Inferior parietal cortex (tissue), 1 donor: Measurements from ENCODE around the gene DCBLD1.

ENCODE experiments used
- DNase-seq: peaks from one replicate; pipeline ENCODE4 v3.0.0-alpha.2; 2016; ENCODE audit errors: extremely low spot score

DCBLD1 gene

GRCh38 chr6:117472667-117473066 is 9.8 kb upstream of the DCBLD1 start:
- no peak for DNase-seq

- DNase-seq, result no peak
Observed at GRCh38 chr6:117473401-117473800, 9.1 kb upstream of the DCBLD1 start.

DNA sequence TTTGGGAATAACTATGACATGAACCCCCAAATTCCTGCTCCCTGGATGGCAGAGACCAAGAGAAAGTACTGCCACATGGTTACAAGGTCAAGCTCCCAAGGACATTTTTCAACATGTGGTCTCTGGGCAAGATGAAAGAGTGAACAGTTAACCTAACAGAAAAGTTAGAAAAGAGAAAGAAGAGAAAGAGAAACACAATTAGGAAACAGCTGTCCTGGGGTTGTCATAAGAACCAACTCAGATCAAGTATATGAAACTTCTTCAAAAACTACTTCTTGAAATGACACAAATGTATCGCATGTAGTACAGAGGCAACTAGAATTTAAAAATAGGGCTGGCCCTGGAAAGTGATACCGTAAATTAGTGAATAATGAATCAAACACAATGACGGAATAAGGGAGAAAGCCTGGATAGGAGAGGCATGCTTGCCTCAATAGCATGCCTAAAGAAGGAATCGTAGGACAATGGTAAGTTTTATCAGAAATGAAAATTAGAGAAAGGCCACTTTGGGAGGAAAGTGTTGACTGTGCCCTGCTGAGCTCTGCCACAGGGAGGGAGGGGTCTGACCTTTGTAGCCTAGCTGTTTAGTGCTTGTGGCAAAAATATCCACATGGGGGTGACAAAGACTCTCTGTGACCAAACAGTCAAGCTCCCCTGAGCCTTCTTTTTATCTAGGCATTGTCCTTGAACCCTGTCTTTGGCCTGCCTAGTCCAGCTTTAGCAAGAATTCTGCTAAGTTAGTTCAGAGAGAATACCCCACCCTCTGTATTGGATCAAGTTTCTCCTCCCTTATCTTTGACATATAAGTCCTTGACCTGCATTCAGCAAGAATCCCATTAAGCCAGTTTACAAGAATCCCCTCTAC is 4.3 kb upstream of the DCBLD1 start:
- no peak for DNase-seq

DNA sequence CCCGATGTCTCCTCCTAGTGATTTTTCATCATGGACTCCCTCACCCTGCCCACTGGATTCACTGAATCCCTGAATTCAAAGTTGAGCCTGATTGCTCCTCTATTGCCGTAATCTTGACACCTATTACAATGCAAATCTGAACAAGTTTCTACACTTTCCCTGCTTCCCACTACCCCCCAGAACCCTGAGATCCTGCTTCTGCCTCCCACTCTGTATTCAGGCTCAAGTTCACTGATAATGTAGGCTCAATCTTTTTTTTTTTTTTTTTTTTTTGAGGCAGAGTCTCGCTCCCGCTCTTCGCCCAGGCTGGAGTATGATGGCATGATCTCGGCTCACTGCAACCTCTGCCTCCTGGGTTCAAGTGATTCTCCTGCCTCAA is 3.6 kb upstream of the DCBLD1 start:
- DNase-seq, result no peak

DNA sequence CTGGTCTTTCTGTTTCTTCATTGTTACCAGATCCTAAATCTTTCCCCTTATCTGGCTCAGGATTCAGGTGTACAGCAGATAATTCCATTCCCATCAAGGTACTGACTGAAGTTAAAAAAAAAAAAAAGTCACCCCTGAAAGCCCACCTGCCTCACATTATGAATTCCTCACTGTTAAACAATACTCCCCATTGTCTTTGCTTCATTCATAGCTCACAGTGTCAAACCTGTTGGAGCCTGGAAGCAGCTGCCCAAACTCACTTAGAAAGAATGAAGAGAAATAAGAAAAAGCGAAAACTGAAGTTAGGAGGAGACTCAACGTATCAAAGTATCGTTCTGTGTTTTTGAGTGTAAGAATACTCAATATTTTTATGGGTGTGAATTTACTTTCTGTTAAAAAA is 1.8 kb upstream of the DCBLD1 start:
- no peak for DNase-seq

GRCh38 chr6:117481278-117481925 is 1.1 kb upstream of the DCBLD1 start:
- no peak for DNase-seq

DNA sequence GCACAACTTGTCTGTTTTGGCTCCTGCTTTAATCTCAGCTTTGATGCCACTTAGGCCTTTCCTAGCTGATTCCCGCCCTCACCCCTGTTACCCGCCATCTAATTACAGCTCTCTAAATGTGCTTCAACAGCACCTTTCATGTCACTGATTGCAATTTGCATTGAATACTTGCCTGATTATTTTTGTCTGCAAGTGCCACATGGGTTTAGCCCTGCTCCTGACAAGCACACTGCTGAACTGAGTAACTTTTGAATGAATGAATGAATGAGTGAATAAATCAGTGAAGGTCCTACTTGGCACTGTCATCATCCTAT is 591 bp upstream of the DCBLD1 start:
- DNase-seq, result no peak

DNA sequence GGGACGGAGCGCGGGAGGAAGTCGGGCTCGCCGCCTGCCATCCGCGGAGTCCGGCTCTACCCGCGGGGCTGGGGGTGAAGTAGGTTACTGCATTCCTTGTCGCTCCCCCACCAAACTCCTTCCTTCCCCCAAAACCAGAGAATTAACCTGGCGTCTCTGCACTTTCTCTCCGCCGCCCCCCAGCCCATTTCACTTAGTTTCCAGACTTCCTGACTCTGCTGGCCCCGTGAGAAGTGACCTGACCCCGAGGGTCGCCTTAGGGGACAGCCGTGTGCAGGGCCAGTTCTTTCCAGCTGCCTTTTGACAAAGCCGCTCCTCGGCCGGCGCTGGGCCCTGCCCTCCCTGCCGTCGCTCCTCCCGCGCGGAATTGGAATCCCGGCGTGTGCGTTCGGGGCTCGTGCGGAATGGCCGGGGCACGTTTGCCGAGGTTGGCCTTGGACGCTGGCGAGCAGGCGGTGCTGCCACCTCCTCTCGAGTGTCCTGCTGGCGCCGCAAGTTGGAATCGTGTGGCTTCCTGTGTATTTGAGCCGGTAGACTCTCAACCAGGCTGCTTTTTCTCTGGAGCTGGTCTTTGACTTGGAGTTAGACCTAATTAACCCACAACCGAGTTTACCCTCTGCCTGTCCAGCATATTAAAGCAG is 650 bp downstream of the DCBLD1 start:
- peak; percentile 36 for DNase-seq

DNA sequence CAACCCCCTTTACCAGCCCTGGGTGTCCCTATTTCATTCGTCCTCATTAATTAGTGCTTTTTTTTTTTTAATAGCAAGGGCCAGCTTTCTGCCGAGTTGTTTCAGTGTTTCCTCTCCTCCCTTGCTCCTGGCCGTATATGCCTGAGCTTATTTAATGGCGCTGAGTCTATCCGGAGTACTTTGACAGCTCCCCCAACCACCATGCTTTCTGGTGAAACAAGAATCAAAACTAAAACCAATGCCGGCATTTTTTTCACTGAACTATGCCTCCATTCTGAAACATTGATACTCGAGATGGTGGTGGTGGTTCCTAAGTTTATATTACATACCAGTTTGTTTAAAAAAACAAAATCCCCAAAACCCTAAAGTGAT is 1.2 kb downstream of the DCBLD1 start:
- DNase-seq, result no peak

DNA sequence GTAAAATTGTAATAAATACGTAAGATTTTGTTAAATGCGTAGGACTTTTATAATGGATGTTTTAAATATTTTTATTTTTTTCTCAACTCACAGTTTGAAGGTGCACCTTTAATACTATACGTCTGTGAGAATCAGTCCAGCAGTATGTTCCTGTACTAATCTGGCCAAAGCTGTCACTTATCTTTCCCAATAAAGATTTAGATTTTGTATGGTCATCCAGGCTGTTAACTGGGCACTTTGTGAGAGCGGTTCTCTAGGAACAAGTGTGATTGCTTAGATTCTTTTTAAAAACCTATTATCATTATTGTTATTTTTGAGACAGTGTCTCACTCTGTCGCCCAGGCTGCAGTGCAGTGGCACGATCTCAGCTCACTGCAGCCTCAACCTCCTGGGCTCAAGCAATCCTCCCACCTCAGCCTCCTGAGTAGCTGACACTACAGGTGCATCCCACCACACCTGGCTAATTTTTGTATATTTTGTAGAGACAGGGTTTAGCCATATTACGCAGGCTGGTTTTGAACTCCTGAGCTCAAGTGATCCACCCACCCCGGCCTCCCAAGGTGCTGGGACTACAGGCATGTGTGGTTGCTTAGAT is 1.7 kb downstream of the DCBLD1 start:
- DNase-seq, result no peak

GRCh38 chr6:117485433-117485832 is 3.0 kb downstream of the DCBLD1 start:
- DNase-seq, result no peak

DNA sequence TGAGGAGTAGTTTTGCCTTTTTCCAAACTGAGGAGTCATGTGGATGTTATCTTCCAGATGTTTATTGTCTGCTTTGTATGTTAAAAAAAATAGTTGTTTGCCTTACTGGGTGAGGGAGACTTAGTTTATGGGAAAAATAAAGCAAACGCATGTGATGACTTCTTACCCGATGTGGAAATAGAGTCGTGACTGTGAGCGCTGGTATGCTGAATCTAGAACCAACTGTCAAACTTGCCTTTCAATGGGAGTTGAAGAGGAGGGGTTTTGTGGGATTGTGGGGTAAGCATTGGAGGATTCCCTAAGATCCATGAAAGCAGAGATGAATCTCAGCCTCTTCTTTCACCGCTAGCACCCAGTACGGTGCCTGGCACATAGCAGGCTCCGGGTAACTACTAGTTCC is 5.3 kb downstream of the DCBLD1 start:
- no peak for DNase-seq

DNA sequence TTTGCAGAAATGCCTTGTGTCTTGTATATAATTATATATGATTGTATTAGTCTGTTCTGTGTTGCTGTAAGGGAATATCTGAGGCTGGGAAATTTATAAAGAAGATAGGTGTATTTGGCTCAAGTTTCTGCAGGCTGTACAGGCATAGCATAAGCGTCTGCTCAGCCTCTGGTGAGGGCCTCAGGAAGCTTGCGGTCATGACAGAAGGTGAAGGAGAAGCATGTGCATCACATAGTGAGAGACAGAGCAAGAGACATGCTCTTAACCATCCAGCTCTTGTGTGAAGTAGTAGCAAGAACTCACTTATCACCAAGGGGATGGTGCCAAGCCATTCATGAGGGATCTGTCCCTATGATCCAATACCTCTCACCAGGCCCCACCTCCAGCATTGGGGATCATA is 6.5 kb downstream of the DCBLD1 start:
- no peak for DNase-seq

- DNase-seq, result no peak
Observed at GRCh38 chr6:117491916-117492315, 9.4 kb downstream of the DCBLD1 start.

- DNase-seq, result no peak
Observed at GRCh38 chr6:117493470-117493869, 11.0 kb downstream of the DCBLD1 start.

DNA sequence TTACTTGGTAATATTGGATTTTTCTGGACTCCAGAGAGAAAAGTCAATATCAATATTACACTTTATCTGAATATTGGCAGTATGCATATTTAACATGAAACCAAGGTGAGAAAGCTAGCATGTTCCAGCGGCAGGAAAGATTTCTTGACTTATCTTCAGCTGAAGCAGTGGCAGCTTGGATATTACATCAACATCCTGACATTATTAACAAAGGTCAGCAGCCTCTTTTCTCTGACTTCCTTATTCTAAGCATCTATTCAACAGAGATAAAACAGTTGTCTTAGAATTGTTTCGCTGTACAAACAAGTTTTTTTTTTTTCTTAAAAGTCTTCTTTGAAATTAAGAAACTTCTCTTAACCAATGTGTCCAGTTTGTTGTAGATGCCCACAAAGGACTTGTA is 11.8 kb downstream of the DCBLD1 start:
- no peak for DNase-seq

DNA sequence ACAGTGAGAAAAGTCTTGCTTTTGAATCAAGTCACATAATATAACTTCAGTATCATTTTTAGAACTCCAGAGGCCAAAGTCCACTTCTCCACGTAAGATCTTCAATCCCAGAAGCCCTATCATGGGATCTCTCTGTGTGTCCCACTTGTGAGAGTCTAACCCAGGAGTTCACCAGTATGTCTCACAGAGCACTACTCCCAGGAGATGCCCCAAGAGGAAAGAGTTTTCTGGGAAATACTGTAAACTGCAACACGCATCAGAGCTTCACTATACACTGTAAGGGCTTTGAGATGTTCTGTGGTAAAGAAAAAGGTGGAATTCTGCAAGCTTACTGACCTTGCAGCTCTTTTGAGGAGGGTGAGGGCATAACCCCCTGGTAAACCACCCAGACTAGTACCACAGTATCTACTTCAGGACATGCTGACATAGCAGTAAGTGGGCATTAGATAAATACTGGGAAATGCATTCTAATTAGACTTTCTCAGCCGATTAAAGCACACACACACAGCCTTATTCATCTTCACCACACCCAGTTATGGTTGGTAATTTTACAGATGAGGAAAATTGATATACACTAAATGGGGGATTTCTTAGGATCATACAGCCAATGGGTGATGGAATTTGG is 12.3 kb downstream of the DCBLD1 start:
- no peak for DNase-seq

- DNase-seq, result no peak
Observed at GRCh38 chr6:117495425-117495824, 13.0 kb downstream of the DCBLD1 start.

GRCh38 chr6:117495869-117496268 is 13.4 kb downstream of the DCBLD1 start:
- no peak for DNase-seq

DNA sequence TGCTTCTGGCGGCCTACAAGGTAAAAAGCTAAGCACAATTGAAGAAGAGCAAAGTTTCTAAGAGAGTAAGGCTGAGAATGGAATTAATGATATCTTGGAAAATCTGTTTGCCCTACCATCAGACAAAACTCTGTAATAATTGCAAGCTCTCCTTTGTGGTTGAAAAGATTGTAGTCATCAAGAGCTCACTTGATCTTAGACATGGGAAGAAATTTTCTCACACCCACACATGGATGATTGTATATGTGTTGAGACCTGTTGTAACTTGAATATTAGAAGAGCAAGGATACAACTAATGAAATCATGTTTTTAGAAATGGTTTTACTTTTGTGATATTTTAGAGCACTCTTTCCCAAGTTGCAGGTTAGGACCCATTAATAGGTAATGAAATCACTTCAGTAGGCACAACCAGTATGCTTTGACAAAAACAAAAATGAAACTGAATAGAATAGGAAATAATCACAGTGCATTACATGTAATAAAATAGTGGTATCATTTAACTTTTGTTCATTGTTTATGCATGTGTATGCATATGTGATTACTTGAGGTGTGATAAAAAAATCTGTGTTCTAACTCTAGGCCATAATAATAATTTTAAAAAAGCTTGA is 14.0 kb downstream of the DCBLD1 start:
- DNase-seq, result no peak

DNA sequence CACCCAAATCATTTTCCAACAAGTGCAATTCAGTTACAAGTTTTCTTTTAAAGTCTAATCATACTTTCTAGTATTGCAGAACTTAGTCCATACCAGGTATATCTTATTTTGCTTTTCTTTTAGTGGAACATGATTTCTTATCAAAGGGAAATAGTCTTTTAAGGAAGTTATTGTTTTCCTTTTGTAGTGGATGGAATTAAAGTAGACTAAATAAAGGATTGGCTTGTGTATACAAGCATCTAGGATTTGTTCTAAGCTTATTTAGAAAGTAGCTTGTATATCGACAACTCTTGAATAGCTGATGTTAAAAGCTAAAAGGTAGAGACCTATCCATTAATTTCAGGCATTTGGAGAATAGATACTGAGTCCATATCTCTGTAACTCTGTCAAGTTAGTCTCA is 14.8 kb downstream of the DCBLD1 start:
- DNase-seq, result no peak

- DNase-seq, result no peak
Observed at GRCh38 chr6:117498159-117498558, 15.7 kb downstream of the DCBLD1 start.
